Uterus (tissue), 4 donors: ENCODE measurements around the gene ITGAD. TPM values are rescaled to one million over a fixed set of nuclear protein-coding genes. Genes with fewer than 3 reads are reported as not detected.

Experiments used
- DNase-seq, 2 donors: peaks; one replicate each; pipeline ENCODE4 v3.0.0-alpha.2; 2019 to 2020
- H3K27ac ChIP-seq, 2 donors: fragments of 200-600 bp; sonication (generic); 1 replicate in 1 of 2; 2 replicates in 1 of 2; pipeline ENCODE4 v1.5.1; 2016 to 2018
- H3K27me3 ChIP-seq, 2 donors: fragments of 200-600 bp; sonication (generic); one replicate each; pipeline ENCODE4 v1.5.1; 2018 to 2019; ENCODE audit warnings: control low read depth in 1 of 2
- H3K36me3 ChIP-seq, 2 donors: fragments of 200-600 bp; sonication (generic); one replicate each; pipeline ENCODE4 v1.5.1; 2019; ENCODE audit warnings: control low read depth in 1 of 2
- H3K4me1 ChIP-seq, 2 donors: fragments of 200-600 bp; sonication (generic); one replicate each; pipeline ENCODE4 v1.5.1; 2018 to 2019; ENCODE audit warnings: control low read depth in 1 of 2
- H3K4me3 ChIP-seq, 2 donors: fragments of 200-600 bp; sonication (generic); 1 replicate in 1 of 2; 2 replicates in 1 of 2; pipeline ENCODE4 v1.5.1; 2018 to 2019; ENCODE audit warnings: mild to moderate bottlenecking in 1 of 2
- H3K9me3 ChIP-seq, 2 donors: fragments of 200-600 bp; sonication (generic); one replicate each; pipeline ENCODE4 v1.5.1; 2019; ENCODE audit warnings: control low read depth in 1 of 2
- CTCF ChIP-seq, 4 experiments: fragments of 200-600 bp in 2 of 4; fragments of 450-650 bp in 2 of 4; sonication (generic) in 2 of 4; IDR thresholded peaks; one replicate each; pipeline ENCODE4 v1.5.1; 2016 to 2019; ENCODE audit warnings: antibody characterized with exemption in 4 of 4, mild to moderate bottlenecking in 2 of 4, moderate library complexity in 1 of 4
- POLR2A ChIP-seq, 2 donors: fragments of 450-650 bp; IDR thresholded peaks; one replicate each; pipeline ENCODE4 v1.6.1; 2016; ENCODE audit warnings: antibody characterized with exemption in 2 of 2, mild to moderate bottlenecking in 1 of 2, moderate library complexity in 1 of 2
- intact Hi-C: fragments of 100-400 bp; cut with DNase I; formaldehyde crosslinking; loops from one replicate; pipeline ENCODE4 v1.15.1; 2023; ENCODE audit warnings: low total_unique reads
- total RNA-seq, 4 donors: library from RNA; depleted of rRNA in 3 of 4; stranded (reverse); fragments of >200 nt in 3 of 4; gene quantifications; one replicate each; pipeline versions ENCODE4 v1.1.0 to v1.2.4, GENCODE V29; 2014 to 2023
- donor health status: DM: yes; HTN: yes; CAD: no.

Gene ITGAD
- total RNA-seq, 4 donors from 2014 or later: 0.12 TPM; not detected in 3

- Histone ChIP-seq H3K36me3 (no peaks in the 10 kb centered on the region), H3K4me3 (no peak overlapping the region), H3K4me1 (no peaks in the 10 kb centered on the region), H3K9me3 (no peaks in the 10 kb centered on the region), H3K27me3 (no peaks in the 10 kb centered on the region), H3K27ac (no peak overlapping the region)
- intact Hi-C loops: no loop called here
- TF ChIP-seq POLR2A (IDR thresholded peaks at IDR 0.05) (no peak), CTCF (IDR thresholded peaks at IDR 0.05) (no peak)
- DNase-seq: no peak
Observed at GRCh38 chr16:31376705-31377104, 16.4 kb upstream of the ITGAD start.

DNA sequence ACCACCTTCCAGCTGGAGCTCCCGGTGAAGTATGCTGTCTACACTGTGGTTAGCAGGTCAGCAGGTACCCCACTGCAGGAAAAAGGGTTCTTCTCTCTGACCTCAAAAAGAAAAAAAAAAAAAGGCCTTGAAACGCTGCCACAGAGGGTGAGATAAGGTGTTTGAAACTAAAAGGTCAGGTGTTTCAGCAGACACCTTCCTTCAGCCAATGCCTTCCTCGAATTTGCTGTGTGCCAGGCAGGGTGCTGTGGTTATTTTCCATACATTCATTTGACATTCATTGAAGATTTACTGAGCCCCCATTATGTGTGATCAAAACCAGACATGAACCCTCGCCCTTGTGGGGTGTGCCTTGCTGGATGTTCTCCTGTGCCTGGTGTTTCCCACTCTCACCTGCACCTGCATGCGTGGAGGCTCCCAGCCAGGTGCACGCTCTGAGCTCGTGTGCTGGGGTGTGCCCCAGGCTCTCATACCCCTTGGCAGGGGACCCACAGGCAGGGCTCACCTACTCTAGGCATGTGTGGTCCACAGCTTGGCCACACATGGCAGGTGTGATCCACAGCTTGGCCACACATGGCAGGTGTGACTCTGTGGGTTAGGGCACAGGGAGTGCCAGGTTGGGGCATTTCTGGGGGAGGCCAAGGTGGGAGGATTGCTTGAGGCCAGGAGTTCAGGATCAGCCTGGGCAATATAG, 15.8 kb upstream of the ITGAD start:
- Histone ChIP-seq H3K27ac (no peak overlapping the region), H3K4me3 (no peak overlapping the region), H3K9me3 (no peaks in the 10 kb centered on the region), H3K4me1 (no peaks in the 10 kb centered on the region), H3K27me3 (no peaks in the 10 kb centered on the region), H3K36me3 (no peaks in the 10 kb centered on the region)
- intact Hi-C loops: no loop called here
- no peak for DNase-seq
- TF ChIP-seq POLR2A (IDR thresholded peaks at IDR 0.05): no peak
- no peak for TF ChIP-seq CTCF (IDR thresholded peaks at IDR 0.05)

DNA sequence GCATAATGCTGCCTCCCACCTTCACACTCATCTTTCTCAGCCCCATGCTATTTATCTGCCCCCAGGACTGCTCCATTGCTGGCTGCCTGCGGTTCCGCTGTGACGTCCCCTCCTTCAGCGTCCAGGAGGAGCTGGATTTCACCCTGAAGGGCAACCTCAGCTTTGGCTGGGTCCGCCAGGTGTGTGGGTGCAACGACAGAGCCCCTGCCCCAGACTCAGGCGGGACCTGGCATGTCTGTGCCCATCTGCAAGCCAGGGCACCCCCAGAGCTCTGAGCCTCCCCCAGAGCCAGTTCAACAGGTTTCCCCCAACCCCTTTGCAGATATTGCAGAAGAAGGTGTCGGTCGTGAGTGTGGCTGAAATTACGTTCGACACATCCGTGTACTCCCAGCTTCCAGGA, 12.9 kb upstream of the ITGAD start:
- no peak for DNase-seq
- Histone ChIP-seq H3K27ac (no peak overlapping the region), H3K27me3 (no peaks in the 10 kb centered on the region)

GRCh38 chr16:31382485-31383161, 10.5 kb upstream of the ITGAD start:
- DNase-seq: peak in 1 of 2 donors; percentile 23
- Histone ChIP-seq H3K27ac (no peak overlapping the region), H3K36me3 (no peaks in the 10 kb centered on the region), H3K4me3 (no peak overlapping the region), H3K9me3 (no peaks in the 10 kb centered on the region), H3K4me1 (no peaks in the 10 kb centered on the region), H3K27me3 (no peaks in the 10 kb centered on the region)
- peak in 2 of 4 experiments; percentile 6 to 7 for TF ChIP-seq CTCF (IDR thresholded peaks at IDR 0.05)
- TF ChIP-seq POLR2A (IDR thresholded peaks at IDR 0.05): no peak
- intact Hi-C loops: no loop called here

More for the DNA sequence above, 12.9 kb upstream of the ITGAD start:
- TF ChIP-seq POLR2A (IDR thresholded peaks at IDR 0.05): no peak
- no peak for TF ChIP-seq CTCF (IDR thresholded peaks at IDR 0.05)
- intact Hi-C loops: no loop called here
- Histone ChIP-seq H3K9me3 (no peaks in the 10 kb centered on the region), H3K4me3 (no peak overlapping the region), H3K36me3 (no peaks in the 10 kb centered on the region), H3K4me1 (no peaks in the 10 kb centered on the region)

GRCh38 chr16:31385680-31386079, 7.5 kb upstream of the ITGAD start:
- intact Hi-C loops: no loop called here
- Histone ChIP-seq H3K9me3 (no peaks in the 10 kb centered on the region), H3K36me3 (no peaks in the 10 kb centered on the region), H3K27me3 (no peaks in the 10 kb centered on the region), H3K27ac (no peak overlapping the region), H3K4me1 (no peaks in the 10 kb centered on the region), H3K4me3 (no peak overlapping the region)
- no peak for DNase-seq
- TF ChIP-seq POLR2A (IDR thresholded peaks at IDR 0.05) (no peak), CTCF (IDR thresholded peaks at IDR 0.05) (no peak)
